ENCODE results near the gene UBA6.
"Not testable (repeated sequence)": the region's sequence is repeated elsewhere in the genome, so short reads cannot be mapped to it uniquely, and the experiment has no call there.

UBA6 gene

DNA sequence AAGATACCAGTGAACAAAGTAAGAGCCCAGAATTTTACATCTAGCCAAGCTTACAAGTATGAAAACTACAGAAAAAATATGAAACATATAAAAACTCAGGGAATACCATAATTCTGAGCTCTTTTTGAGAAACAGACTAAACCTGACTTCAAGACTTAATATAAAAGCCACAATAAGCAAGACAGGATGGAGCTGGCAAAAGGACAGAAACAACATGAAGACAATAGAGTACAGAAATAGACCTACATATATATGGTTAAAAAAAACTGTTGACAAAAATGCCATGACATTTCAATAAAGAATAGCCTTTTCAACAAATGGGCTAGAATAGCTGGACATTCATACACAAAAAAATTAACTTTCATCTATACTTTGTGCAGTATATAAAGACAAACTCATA is 49.4 kb downstream of the UBA6 start:
- Histone ChIP-seq H3K9me3 (ENCODE audit: control insufficient read depth, low read depth, low read length) (no peaks in the 10 kb centered on the region), H3K36me3 (ENCODE audit: control insufficient read depth, low read depth, low read length) (no peaks in the 10 kb centered on the region), H3K9ac (ENCODE audit: low read length) (no peak overlapping the region), H3K4me3 (ENCODE audit: low read length) (no peak overlapping the region), H3K27me3 (ENCODE audit: control insufficient read depth, insufficient read depth, low read length) (no peaks in the 10 kb centered on the region), H3K27ac (ENCODE audit: low read length) (no peak overlapping the region), H3K4me1 (ENCODE audit: control insufficient read depth, low read depth, low read length) (no peaks in the 10 kb centered on the region)

- Histone ChIP-seq H3K4me3 (ENCODE audit: low read length) (no peak overlapping the region), H3K4me1 (ENCODE audit: control insufficient read depth, low read depth, low read length) (no peaks in the 10 kb centered on the region), H3K9me3 (ENCODE audit: control insufficient read depth, low read depth, low read length) (no peaks in the 10 kb centered on the region), H3K27me3 (ENCODE audit: control insufficient read depth, insufficient read depth, low read length) (no peaks in the 10 kb centered on the region), H3K9ac (ENCODE audit: low read length) (no peak overlapping the region), H3K27ac (ENCODE audit: low read length) (no peak overlapping the region), H3K36me3 (ENCODE audit: control insufficient read depth, low read depth, low read length) (peaks cover 39% of the 10 kb centered on the region)
These were observed 62.8 kb downstream of the UBA6 start for GRCh38 chr4:67638136-67638535.

DNA sequence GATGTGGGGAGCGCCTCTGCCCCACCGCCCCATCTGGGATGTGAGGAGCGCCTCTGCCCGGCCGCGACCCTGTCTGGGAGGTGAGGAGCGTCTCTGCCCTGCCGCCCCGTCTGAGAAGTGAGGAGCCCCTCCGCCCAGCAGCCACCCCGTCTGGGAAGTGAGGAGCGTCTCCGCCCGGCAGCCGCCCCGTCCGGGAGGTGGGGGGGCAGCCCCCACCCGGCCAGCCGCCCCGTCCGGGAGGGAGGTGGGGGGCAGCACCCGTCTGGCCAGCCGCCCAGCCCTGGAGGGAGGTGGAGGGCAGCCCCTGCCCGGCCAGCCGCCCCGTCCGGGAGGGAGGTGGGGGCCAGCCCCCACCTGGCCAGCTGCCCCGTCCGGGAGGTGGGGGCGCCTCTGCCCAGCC is 64.0 kb downstream of the UBA6 start:
- H3K4me3 ChIP-seq (ENCODE audit: low read length); H3K4me1 ChIP-seq (ENCODE audit: control insufficient read depth, low read depth, low read length); H3K9me3 ChIP-seq (ENCODE audit: control insufficient read depth, low read depth, low read length); H3K9ac ChIP-seq (ENCODE audit: low read length); H3K27ac ChIP-seq (ENCODE audit: low read length); H3K27me3 ChIP-seq (ENCODE audit: control insufficient read depth, insufficient read depth, low read length): not testable (repeated sequence)
- peaks cover 51% of the 10 kb centered on the region for H3K36me3 ChIP-seq (ENCODE audit: control insufficient read depth, low read depth, low read length)

GRCh38 chr4:67635331-67635730 is 65.6 kb downstream of the UBA6 start:
- H3K27me3 ChIP-seq (ENCODE audit: control insufficient read depth, insufficient read depth, low read length) = no peaks in the 10 kb centered on the region
- H3K36me3 ChIP-seq (ENCODE audit: control insufficient read depth, low read depth, low read length) = peaks cover 59% of the 10 kb centered on the region
- no peaks in the 10 kb centered on the region for H3K9me3 ChIP-seq (ENCODE audit: control insufficient read depth, low read depth, low read length)
- no peaks in the 10 kb centered on the region for H3K4me1 ChIP-seq (ENCODE audit: control insufficient read depth, low read depth, low read length)
- no peak overlapping the region for H3K27ac ChIP-seq (ENCODE audit: low read length)
- H3K9ac ChIP-seq (ENCODE audit: low read length) = no peak overlapping the region
- H3K4me3 ChIP-seq (ENCODE audit: low read length) = no peak overlapping the region

GRCh38 chr4:67634741-67635140 is 66.2 kb downstream of the UBA6 start:
- Histone ChIP-seq H3K27ac (ENCODE audit: low read length) (no peak overlapping the region), H3K9ac (ENCODE audit: low read length) (no peak overlapping the region), H3K9me3 (ENCODE audit: control insufficient read depth, low read depth, low read length) (no peaks in the 10 kb centered on the region), H3K4me3 (ENCODE audit: low read length) (no peak overlapping the region), H3K4me1 (ENCODE audit: control insufficient read depth, low read depth, low read length) (no peaks in the 10 kb centered on the region), H3K36me3 (ENCODE audit: control insufficient read depth, low read depth, low read length) (peaks cover 61% of the 10 kb centered on the region), H3K27me3 (ENCODE audit: control insufficient read depth, insufficient read depth, low read length) (no peaks in the 10 kb centered on the region)

- Histone ChIP-seq H3K36me3 (ENCODE audit: control insufficient read depth, low read depth, low read length) (peaks cover 58% of the 10 kb centered on the region), H3K27ac (ENCODE audit: low read length) (no peak overlapping the region), H3K9ac (ENCODE audit: low read length) (no peak overlapping the region), H3K4me1 (ENCODE audit: control insufficient read depth, low read depth, low read length) (no peaks in the 10 kb centered on the region), H3K9me3 (ENCODE audit: control insufficient read depth, low read depth, low read length) (no peaks in the 10 kb centered on the region), H3K4me3 (ENCODE audit: low read length) (no peak overlapping the region), H3K27me3 (ENCODE audit: control insufficient read depth, insufficient read depth, low read length) (no peaks in the 10 kb centered on the region)
These were observed 68.5 kb downstream of the UBA6 start for GRCh38 chr4:67632492-67632891.

DNA sequence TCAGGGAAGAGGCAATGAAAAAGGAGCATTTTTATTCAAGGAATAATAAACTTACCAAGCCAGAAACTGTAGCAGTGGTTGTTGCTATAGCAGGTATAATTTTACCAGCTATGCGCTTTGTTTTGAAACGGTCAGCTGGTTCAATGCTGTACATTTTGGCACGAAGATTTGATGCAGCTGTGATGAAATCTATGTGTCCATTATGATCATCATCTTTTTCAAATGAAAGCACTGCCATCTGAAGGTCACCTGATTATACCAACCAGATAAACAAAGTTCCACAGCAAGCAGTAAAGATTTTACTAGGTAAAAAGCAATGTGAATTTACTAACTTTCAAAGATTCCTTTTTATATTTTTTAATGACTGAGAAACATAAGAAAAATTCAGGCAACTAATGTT is 76.0 kb downstream of the UBA6 start:
- H3K36me3 ChIP-seq (ENCODE audit: control insufficient read depth, low read depth, low read length) = peaks cover 55% of the 10 kb centered on the region
- H3K27me3 ChIP-seq (ENCODE audit: control insufficient read depth, insufficient read depth, low read length) = no peaks in the 10 kb centered on the region
- H3K27ac ChIP-seq (ENCODE audit: low read length) = no peak overlapping the region
- H3K4me3 ChIP-seq (ENCODE audit: low read length) = no peak overlapping the region
- no peak overlapping the region for H3K9ac ChIP-seq (ENCODE audit: low read length)
- no peaks in the 10 kb centered on the region for H3K9me3 ChIP-seq (ENCODE audit: control insufficient read depth, low read depth, low read length)
- H3K4me1 ChIP-seq (ENCODE audit: control insufficient read depth, low read depth, low read length) = peaks cover 8% of the 10 kb centered on the region

DNA sequence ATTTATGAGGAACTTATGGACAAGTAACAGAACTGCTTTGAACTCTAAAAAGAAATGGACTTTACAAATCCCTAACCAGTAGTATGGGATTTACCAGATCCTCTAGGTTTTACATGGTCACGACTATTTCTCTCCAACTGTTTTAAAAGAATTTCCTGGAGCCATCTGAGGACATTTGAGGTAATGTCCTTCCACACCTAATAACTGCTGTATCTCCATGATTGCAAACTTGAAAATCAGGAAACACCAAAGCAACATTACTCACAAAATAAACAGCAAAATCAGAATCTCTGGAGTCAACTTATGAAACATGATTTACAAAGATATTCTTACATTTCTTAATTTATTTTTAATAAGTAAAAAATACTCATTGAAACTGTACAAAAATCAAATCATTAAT is 84.5 kb downstream of the UBA6 start:
- H3K36me3 ChIP-seq (ENCODE audit: control insufficient read depth, low read depth, low read length) = peaks cover 36% of the 10 kb centered on the region
- H3K4me1 ChIP-seq (ENCODE audit: control insufficient read depth, low read depth, low read length) = no peaks in the 10 kb centered on the region
- H3K27ac ChIP-seq (ENCODE audit: low read length) = no peak overlapping the region
- H3K9me3 ChIP-seq (ENCODE audit: control insufficient read depth, low read depth, low read length) = no peaks in the 10 kb centered on the region
- no peaks in the 10 kb centered on the region for H3K27me3 ChIP-seq (ENCODE audit: control insufficient read depth, insufficient read depth, low read length)
- no peak overlapping the region for H3K4me3 ChIP-seq (ENCODE audit: low read length)
- no peak overlapping the region for H3K9ac ChIP-seq (ENCODE audit: low read length)

GRCh38 chr4:67615119-67615518 is 85.8 kb downstream of the UBA6 start:
- Histone ChIP-seq H3K4me1 (ENCODE audit: control insufficient read depth, low read depth, low read length) (no peaks in the 10 kb centered on the region), H3K27ac (ENCODE audit: low read length) (no peak overlapping the region), H3K9me3 (ENCODE audit: control insufficient read depth, low read depth, low read length) (no peaks in the 10 kb centered on the region), H3K36me3 (ENCODE audit: control insufficient read depth, low read depth, low read length) (peaks cover 23% of the 10 kb centered on the region), H3K4me3 (ENCODE audit: low read length) (no peak overlapping the region), H3K27me3 (ENCODE audit: control insufficient read depth, insufficient read depth, low read length) (no peaks in the 10 kb centered on the region), H3K9ac (ENCODE audit: low read length) (no peak overlapping the region)

DNA sequence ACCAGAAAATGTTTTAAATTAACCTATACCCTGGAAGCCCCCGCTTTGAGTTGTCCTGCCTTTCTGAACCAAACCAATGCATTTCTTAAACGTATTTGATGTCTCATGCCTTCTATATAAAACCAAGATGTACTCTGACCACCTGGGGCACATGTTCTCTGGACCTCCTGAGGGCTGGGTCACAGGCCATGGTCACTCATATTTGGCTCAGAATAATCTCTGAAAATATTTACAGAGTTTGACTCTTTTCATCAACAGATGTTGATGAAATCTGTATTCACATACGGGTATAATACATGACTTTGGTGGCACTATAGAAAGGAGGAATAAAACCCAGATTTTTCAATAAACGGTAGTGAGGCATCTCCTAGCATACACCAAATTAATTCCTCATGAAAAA is 86.8 kb downstream of the UBA6 start:
- Histone ChIP-seq H3K9me3 (ENCODE audit: control insufficient read depth, low read depth, low read length) (no peaks in the 10 kb centered on the region), H3K4me3 (ENCODE audit: low read length) (no peak overlapping the region), H3K9ac (ENCODE audit: low read length) (no peak overlapping the region), H3K4me1 (ENCODE audit: control insufficient read depth, low read depth, low read length) (no peaks in the 10 kb centered on the region), H3K27ac (ENCODE audit: low read length) (no peak overlapping the region), H3K27me3 (ENCODE audit: control insufficient read depth, insufficient read depth, low read length) (no peaks in the 10 kb centered on the region), H3K36me3 (ENCODE audit: control insufficient read depth, low read depth, low read length) (peaks cover 14% of the 10 kb centered on the region)

DNA sequence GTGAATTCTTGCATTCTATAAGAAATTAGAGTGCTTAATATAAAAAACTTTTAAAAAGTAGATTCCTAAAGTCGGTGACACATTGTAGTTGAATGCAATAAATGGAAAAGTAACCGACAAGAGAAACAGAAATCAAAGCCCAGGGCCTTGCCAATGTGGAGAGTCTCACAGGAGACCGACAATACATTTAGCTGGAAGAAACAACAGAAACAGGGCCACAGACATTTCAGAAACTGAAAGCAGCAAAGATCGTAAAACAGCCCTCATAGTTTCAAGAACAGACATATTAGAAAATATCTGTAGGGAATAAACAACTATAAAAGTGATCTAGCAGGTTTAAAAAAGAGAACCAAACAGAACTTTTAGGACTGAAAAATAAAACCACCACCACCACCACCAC is 92.9 kb downstream of the UBA6 start:
- no peaks in the 10 kb centered on the region for H3K36me3 ChIP-seq (ENCODE audit: control insufficient read depth, low read depth, low read length)
- H3K9ac ChIP-seq (ENCODE audit: low read length) = no peak overlapping the region
- no peaks in the 10 kb centered on the region for H3K9me3 ChIP-seq (ENCODE audit: control insufficient read depth, low read depth, low read length)
- H3K4me3 ChIP-seq (ENCODE audit: low read length) = no peak overlapping the region
- H3K4me1 ChIP-seq (ENCODE audit: control insufficient read depth, low read depth, low read length) = no peaks in the 10 kb centered on the region
- no peak overlapping the region for H3K27ac ChIP-seq (ENCODE audit: low read length)
- no peaks in the 10 kb centered on the region for H3K27me3 ChIP-seq (ENCODE audit: control insufficient read depth, insufficient read depth, low read length)

DNA sequence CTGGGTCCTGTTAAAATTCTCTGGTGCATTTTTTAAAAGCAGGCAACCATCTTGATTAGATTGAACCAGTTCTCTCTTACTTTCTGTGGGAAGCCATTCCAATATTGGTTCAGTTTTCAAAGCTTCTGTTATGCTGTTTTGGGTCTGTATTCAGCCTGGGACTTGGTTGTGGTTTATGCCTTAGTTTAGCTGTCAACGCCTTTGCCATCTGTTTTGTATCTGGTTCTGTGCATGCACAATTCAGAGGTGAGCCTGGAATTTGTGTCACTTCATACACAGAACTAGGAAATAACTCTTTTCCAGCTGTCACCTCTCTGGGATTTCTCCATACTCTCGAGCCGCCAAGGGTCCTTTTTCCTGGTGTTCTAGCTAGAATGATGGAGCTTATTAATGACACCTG is 96.2 kb downstream of the UBA6 start:
- H3K27ac ChIP-seq (ENCODE audit: low read length) = no peak overlapping the region

DNA sequence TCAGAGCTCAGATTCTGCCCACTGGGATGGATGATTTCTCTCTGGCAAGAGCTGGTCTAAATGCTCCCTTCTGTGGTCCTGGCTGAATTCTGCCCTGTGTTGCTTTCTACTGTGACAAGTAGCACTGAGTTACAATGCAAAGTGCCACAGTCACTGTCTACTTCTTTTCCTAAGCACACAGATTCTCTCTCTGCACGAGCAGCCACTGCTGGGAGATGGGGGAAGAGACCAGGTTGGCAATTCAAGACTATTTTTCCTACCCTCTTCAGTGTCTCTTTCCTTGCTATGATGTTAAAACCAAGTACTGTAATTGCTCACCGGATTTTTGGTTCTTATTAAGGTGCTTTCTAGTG is 97.0 kb downstream of the UBA6 start:
- Histone ChIP-seq H3K36me3 (ENCODE audit: control insufficient read depth, low read depth, low read length) (no peaks in the 10 kb centered on the region), H3K27ac (ENCODE audit: low read length) (no peak overlapping the region), H3K4me3 (ENCODE audit: low read length) (no peak overlapping the region), H3K9ac (ENCODE audit: low read length) (no peak overlapping the region), H3K9me3 (ENCODE audit: control insufficient read depth, low read depth, low read length) (no peaks in the 10 kb centered on the region), H3K27me3 (ENCODE audit: control insufficient read depth, insufficient read depth, low read length) (no peaks in the 10 kb centered on the region), H3K4me1 (ENCODE audit: control insufficient read depth, low read depth, low read length) (no peaks in the 10 kb centered on the region)

More for the DNA sequence above, 96.2 kb downstream of the UBA6 start:
- Histone ChIP-seq H3K4me3 (ENCODE audit: low read length) (no peak overlapping the region), H3K4me1 (ENCODE audit: control insufficient read depth, low read depth, low read length) (no peaks in the 10 kb centered on the region), H3K9ac (ENCODE audit: low read length) (no peak overlapping the region), H3K36me3 (ENCODE audit: control insufficient read depth, low read depth, low read length) (no peaks in the 10 kb centered on the region), H3K9me3 (ENCODE audit: control insufficient read depth, low read depth, low read length) (no peaks in the 10 kb centered on the region), H3K27me3 (ENCODE audit: control insufficient read depth, insufficient read depth, low read length) (no peaks in the 10 kb centered on the region)

Measured in iPS-18a (cell line).